ENCODE results near the gene WDR55.
"Not testable (repeated sequence)": the region's sequence is repeated elsewhere in the genome, so short reads cannot be mapped to it uniquely, and the experiment has no call there.

Gene WDR55

GRCh38 chr5:140642718-140643117 lies 22.0 kb upstream of the WDR55 start:
- no peak for DNase-seq (ENCODE audit: low read depth in 3 of 3, low spot score in 1 of 3)

GRCh38 chr5:140647042-140647419 lies 17.7 kb upstream of the WDR55 start:
- DNase-seq (ENCODE audit: low read depth in 3 of 3, low spot score in 1 of 3), result no peak

GRCh38 chr5:140658870-140659269 lies 5.8 kb upstream of the WDR55 start:
- DNase-seq (ENCODE audit: low read depth in 3 of 3, low spot score in 1 of 3), result no peak

- not testable (repeated sequence) for DNase-seq (ENCODE audit: low read depth in 3 of 3, low spot score in 1 of 3)
These were observed 4.3 kb upstream of the WDR55 start for GRCh38 chr5:140660371-140660770.

GRCh38 chr5:140664030-140664358 lies 710 bp upstream of the WDR55 start:
- no peak for DNase-seq (ENCODE audit: low read depth in 3 of 3, low spot score in 1 of 3)

GRCh38 chr5:140671035-140671434 lies 6.3 kb downstream of the WDR55 start:
- not testable (repeated sequence) for DNase-seq (ENCODE audit: low read depth in 3 of 3, low spot score in 1 of 3)

GRCh38 chr5:140671472-140672125 lies 6.9 kb downstream of the WDR55 start:
- DNase-seq (ENCODE audit: low read depth in 3 of 3, low spot score in 1 of 3), result no peak

- DNase-seq (ENCODE audit: low read depth in 3 of 3, low spot score in 1 of 3), result no peak
These were observed 7.9 kb downstream of the WDR55 start for GRCh38 chr5:140672455-140673186.

- DNase-seq (ENCODE audit: low read depth in 3 of 3, low spot score in 1 of 3), result no peak
These were observed 8.7 kb downstream of the WDR55 start, which contains the start of gene DND1 for GRCh38 chr5:140673187-140673976. Gene DND1, minus strand, starts transcription at chr5:140673576. Its CDS starts 34 bp downstream, at chr5:140673542.

- no peak for DNase-seq (ENCODE audit: low read depth in 3 of 3, low spot score in 1 of 3)
These were observed 9.5 kb downstream of the WDR55 start for GRCh38 chr5:140674211-140674610.

GRCh38 chr5:140674629-140675028 lies 9.9 kb downstream of the WDR55 start:
- no peak for DNase-seq (ENCODE audit: low read depth in 3 of 3, low spot score in 1 of 3)

- no peak for DNase-seq (ENCODE audit: low read depth in 3 of 3, low spot score in 1 of 3)
These were observed 13.2 kb downstream of the WDR55 start for GRCh38 chr5:140677947-140678346.

GRCh38 chr5:140678993-140679392 lies 14.3 kb downstream of the WDR55 start:
- no peak for DNase-seq (ENCODE audit: low read depth in 3 of 3, low spot score in 1 of 3)

- DNase-seq (ENCODE audit: low read depth in 3 of 3, low spot score in 1 of 3), result no peak
These were observed 25.8 kb downstream of the WDR55 start for GRCh38 chr5:140690376-140690932.

GRCh38 chr5:140690941-140691924 lies 26.5 kb downstream of the WDR55 start, which contains the start of the genes HARS1 and HARS2:
Gene HARS1, minus strand, starts transcription at chr5:140691370. Its CDS starts 66 bp downstream, at chr5:140691304.
Gene HARS2, plus strand, starts transcription at chr5:140691455. Its CDS starts 194 bp downstream, at chr5:140691649.
- DNase-seq (ENCODE audit: low read depth in 3 of 3, low spot score in 1 of 3), result peak; percentile 48 to 62 (median 52)

- DNase-seq (ENCODE audit: low read depth in 3 of 3, low spot score in 1 of 3), result no peak
These were observed 29.6 kb downstream of the WDR55 start for GRCh38 chr5:140694276-140694675.

GRCh38 chr5:140696891-140697492 lies 32.3 kb downstream of the WDR55 start:
- no peak for DNase-seq (ENCODE audit: low read depth in 3 of 3, low spot score in 1 of 3)

GRCh38 chr5:140700177-140701144 lies 35.8 kb downstream of the WDR55 start, which contains the start of gene ZMAT2:
Gene ZMAT2, plus strand, starts transcription at chr5:140700447. Its CDS starts 14 bp downstream, at chr5:140700461.
- peak; percentile 75 to 81 (median 78) for DNase-seq (ENCODE audit: low read depth in 3 of 3, low spot score in 1 of 3)
